Thymus (tissue), 14 donors: ENCODE data around the gene FA2H. TPM values are rescaled to one million over a fixed set of nuclear protein-coding genes. Genes with fewer than 3 reads are reported as not detected.
"Not testable (repeated sequence)": the region's sequence is repeated elsewhere in the genome, so short reads cannot be mapped to it uniquely, and the experiment has no call there.

Experiments
- DNase-seq, 9 donors: peaks; one replicate each; pipeline ENCODE4 v3.0.0-alpha.2; 2013; ENCODE audit warnings: low spot score in 9 of 9, low read depth in 6 of 9, missing footprints in 1 of 9
- H3K27ac ChIP-seq, 2 donors: one replicate each; pipeline ENCODE4 v1.5.1; 2013; ENCODE audit warnings: control low read depth in 1 of 2, low read depth in 1 of 2, low read length in 1 of 2, mild to moderate bottlenecking in 1 of 2, moderate library complexity in 1 of 2
- H3K27me3 ChIP-seq, 2 donors: one replicate each; pipeline ENCODE4 v1.5.1; 2013; ENCODE audit warnings: low read length in 1 of 2; ENCODE audit not compliant: control insufficient read depth in 2 of 2, insufficient read depth in 1 of 2
- H3K36me3 ChIP-seq, 2 donors: one replicate each; pipeline ENCODE4 v1.5.1; 2013; ENCODE audit warnings: low read length in 1 of 2, mild to moderate bottlenecking in 1 of 2, moderate library complexity in 1 of 2; ENCODE audit not compliant: control insufficient read depth in 2 of 2, insufficient read depth in 2 of 2
- H3K4me1 ChIP-seq, 2 donors: one replicate each; pipeline ENCODE4 v1.5.1; 2013; ENCODE audit warnings: low read length in 2 of 2; ENCODE audit not compliant: control insufficient read depth in 2 of 2, insufficient read depth in 2 of 2
- H3K4me3 ChIP-seq, 2 donors: one replicate each; pipeline ENCODE4 v1.5.1; 2013; ENCODE audit warnings: low read length in 2 of 2, control low read depth in 1 of 2, mild to moderate bottlenecking in 1 of 2
- H3K9me3 ChIP-seq, 2 donors: one replicate each; pipeline ENCODE4 v1.5.1; 2013; ENCODE audit warnings: low read length in 1 of 2, mild to moderate bottlenecking in 1 of 2; ENCODE audit not compliant: control insufficient read depth in 2 of 2, insufficient read depth in 1 of 2
- WGBS: extraction: QIAGEN DNeasy Blood & Tissue Kit; methylation state at CpG from one replicate; pipeline ENCODE4 v1.1.7; 2013; 5-methylcytosine and 5-hydroxymethylcytosine counted together
- long read RNA-seq, 10 donors: transcript quantifications; one replicate each; lab custom pipeline, GENCODE V29; 2026
- polyA plus RNA-seq: library from polyadenylated mRNA; stranded (reverse); fragments of 200-250 nt; gene quantifications from one replicate; pipeline ENCODE4 v1.2.3, GENCODE V29; 2013
- total RNA-seq: library from RNA; stranded (reverse); fragments of 120-200 nt; gene quantifications from one replicate; pipeline ENCODE4 v1.2.4, GENCODE V29; 2013
- donor health status: healthy.

The FA2H gene
- total RNA-seq (2.0 TPM), polyA plus RNA-seq (2.9 TPM)
- long read RNA-seq, donor 1: 0 reads
- long read RNA-seq, donor 2: 0 reads
- long read RNA-seq, donor 3, partial matches to known transcripts: 0 of 5 reads
- long read RNA-seq, donor 3, other reads (novel, unspliced or antisense): 0 of 5 reads
- long read RNA-seq, donor 4: 0 reads
- long read RNA-seq, donor 5, partial matches to known transcripts: 0 of 5 reads
- long read RNA-seq, donor 5, other reads (novel, unspliced or antisense): 0 of 5 reads
- long read RNA-seq, donor 6, partial matches to known transcripts: 0 of 1 reads
- long read RNA-seq, donor 6, other reads (novel, unspliced or antisense): 0 of 1 reads
- long read RNA-seq, donor 7, partial matches to known transcripts: 0 of 1 reads
- long read RNA-seq, donor 7, other reads (novel, unspliced or antisense): 0 of 1 reads
- long read RNA-seq, donor 8, partial matches to known transcripts: 0 of 4 reads
- long read RNA-seq, donor 8, other reads (novel, unspliced or antisense): 0 of 4 reads
- long read RNA-seq, donor 9, partial matches to known transcripts: 0 of 5 reads
- long read RNA-seq, donor 9, other reads (novel, unspliced or antisense): 0 of 5 reads
- long read RNA-seq, donor 10, transcript FA2H-202 (2 exons, 2,075 nt): major isoform, 7 of 8 reads
- long read RNA-seq, donor 10, partial matches to known transcripts: 0 of 8 reads
- long read RNA-seq, donor 10, other reads (novel, unspliced or antisense): 0 of 8 reads

GRCh38 chr16:74774223-74775139 lies at the start of gene FA2H:
Gene FA2H, minus strand, starts transcription at chr16:74774820. Its CDS starts 65 bp downstream, at chr16:74774755.
- peak within 1 kb of the TSS; percentile 57 to 63 for H3K4me3 ChIP-seq
- peak; percentile 39 to 91 (median 75) for DNase-seq
- no peak within 1 kb of the TSS for H3K27ac ChIP-seq
- no peaks in the 10 kb centered on the region for H3K36me3 ChIP-seq
- H3K27me3 ChIP-seq: peaks cover 0 to 23% of the 10 kb centered on the region in 2 donors
- 3% methylated on average over 94 of the region's 94 CpGs for WGBS
- H3K9me3 ChIP-seq: no peaks in the 10 kb centered on the region
- peaks cover 16 to 25% of the 10 kb centered on the region in 2 donors for H3K4me1 ChIP-seq

- H3K36me3 ChIP-seq: no peaks in the 10 kb centered on the region
- H3K4me1 ChIP-seq: peaks cover 2 to 5% of the 10 kb centered on the region in 2 donors
- 80% methylated on average over 7 of the region's 7 CpGs for WGBS
- DNase-seq: no peak
- peaks cover 0 to 2% of the 10 kb centered on the region in 2 donors for H3K9me3 ChIP-seq
- H3K27ac ChIP-seq: no peak overlapping the region
- no peaks in the 10 kb centered on the region for H3K27me3 ChIP-seq
- no peak overlapping the region for H3K4me3 ChIP-seq
Measured at GRCh38 chr16:74817851-74818250, 43.2 kb upstream of the FA2H start.

- Histone ChIP-seq H3K36me3 (no peaks in the 10 kb centered on the region), H3K27ac (no peak overlapping the region), H3K9me3 (peaks cover 0 to 5% of the 10 kb centered on the region in 2 donors), H3K4me3 (no peak overlapping the region), H3K27me3 (no peaks in the 10 kb centered on the region), H3K4me1 (peaks cover 3 to 8% of the 10 kb centered on the region in 2 donors)
- DNase-seq: peak; percentile 48 to 87 (median 67)
- WGBS: 9% methylated on average over 25 of the region's 25 CpGs
Measured at GRCh38 chr16:74813109-74813641, 38.6 kb upstream of the FA2H start.

- DNase-seq: no peak
- Histone ChIP-seq H3K36me3 (no peaks in the 10 kb centered on the region), H3K27me3 (no peaks in the 10 kb centered on the region), H3K4me1 (peaks cover 3 to 8% of the 10 kb centered on the region in 2 donors), H3K9me3 (peaks cover 4 to 13% of the 10 kb centered on the region in 2 donors), H3K4me3 (no peak overlapping the region), H3K27ac (no peak overlapping the region)
- 68% methylated on average over 2 of the region's 2 CpGs for WGBS
Measured at GRCh38 chr16:74811911-74812310, 37.3 kb upstream of the FA2H start.

GRCh38 chr16:74811216-74811615 lies 36.6 kb upstream of the FA2H start:
- not testable (repeated sequence) for DNase-seq, H3K27me3 ChIP-seq, H3K27ac ChIP-seq, H3K4me1 ChIP-seq, H3K4me3 ChIP-seq, H3K36me3 ChIP-seq
- peaks cover 4 to 15% of the 10 kb centered on the region in 2 donors for H3K9me3 ChIP-seq
- 98% methylated on average over 1 of the region's 1 CpG for WGBS

GRCh38 chr16:74807052-74807646 lies 32.5 kb upstream of the FA2H start:
- no peak for DNase-seq
- Histone ChIP-seq H3K9me3 (peaks cover 4 to 10% of the 10 kb centered on the region in 2 donors), H3K4me1 (no peaks in the 10 kb centered on the region), H3K27ac (no peak overlapping the region), H3K36me3 (no peaks in the 10 kb centered on the region), H3K4me3 (no peak overlapping the region), H3K27me3 (no peaks in the 10 kb centered on the region)
- 97% methylated on average over 7 of the region's 7 CpGs for WGBS

- Histone ChIP-seq H3K4me1 (no peaks in the 10 kb centered on the region), H3K27me3 (no peaks in the 10 kb centered on the region), H3K36me3 (no peaks in the 10 kb centered on the region), H3K27ac (no peak overlapping the region), H3K9me3 (no peaks in the 10 kb centered on the region), H3K4me3 (no peak overlapping the region)
- 89% methylated on average over 2 of the region's 2 CpGs for WGBS
- DNase-seq: no peak
Measured at GRCh38 chr16:74800216-74800871, 25.7 kb upstream of the FA2H start.

GRCh38 chr16:74797414-74797813 lies 22.8 kb upstream of the FA2H start:
- Histone ChIP-seq H3K36me3 (no peaks in the 10 kb centered on the region), H3K4me1 (no peaks in the 10 kb centered on the region), H3K27me3 (no peaks in the 10 kb centered on the region), H3K27ac (no peak overlapping the region), H3K9me3 (no peaks in the 10 kb centered on the region), H3K4me3 (no peak overlapping the region)
- 84% methylated on average over 1 of the region's 1 CpG for WGBS
- DNase-seq: no peak
